Cardiac muscle cell (in vitro differentiated cells and primary cell): ENCODE data around the gene DLG2. TPM values are rescaled to one million over a fixed set of nuclear protein-coding genes. Genes with fewer than 3 reads are reported as not detected.

Experiments used
- DNase-seq, 2 donors: peaks; one replicate each; pipeline versions ENCODE4 v3.0.0 to v3.0.0-alpha.2; 2010 to 2017; ENCODE audit warnings: low read depth in 1 of 2, low spot score in 1 of 2
- H3K27ac ChIP-seq: fragments of 200-600 bp; sonication (generic); 2 replicates; pipeline ENCODE4 v1.5.1; 2016
- H3K27me3 ChIP-seq: fragments of 200-600 bp; sonication (generic); 2 replicates; pipeline ENCODE4 v1.6.0; 2016; ENCODE audit warnings: control low read depth
- H3K36me3 ChIP-seq: fragments of 200-600 bp; sonication (generic); 2 replicates; pipeline ENCODE4 v1.5.1; 2016; ENCODE audit warnings: control low read depth
- H3K4me1 ChIP-seq: fragments of 200-600 bp; sonication (generic); 2 replicates; pipeline ENCODE4 v1.8.1; 2017; ENCODE audit warnings: low read depth, mild to moderate bottlenecking, mixed run types
- H3K4me3 ChIP-seq: fragments of 200-600 bp; sonication (generic); 2 replicates; pipeline ENCODE4 v1.5.1; 2016; ENCODE audit warnings: mild to moderate bottlenecking
- H3K9me3 ChIP-seq: fragments of 200-600 bp; sonication (generic); 2 replicates; pipeline ENCODE4 v1.5.1; 2017; ENCODE audit warnings: low read depth, mild to moderate bottlenecking, control low read depth
- polyA plus RNA-seq: library from polyadenylated mRNA; unstranded; fragments of >200 nt; fragmentation: Nextera tagmentation; extraction: Ambion mirVana; gene quantifications from 2 replicates; pipeline ENCODE4 v1.2.1, GENCODE V29; 2016
- total RNA-seq: library from RNA; depleted of rRNA; stranded (reverse); fragments of >200 nt; gene quantifications from 2 replicates; pipeline ENCODE4 v1.2.3, GENCODE V29; 2016
- TF ChIP-seq, protein P1 (sequence below): IDR thresholded peaks from 2 replicates; pipeline ENCODE4 v1.5.1; 2012; ENCODE audit warnings: low read depth, mild to moderate bottlenecking, low read length

The DLG2 gene
- total and polyA plus RNA-seq, 2 experiments from 2014 or later, result 3.5 to 15.9 TPM

DNA sequence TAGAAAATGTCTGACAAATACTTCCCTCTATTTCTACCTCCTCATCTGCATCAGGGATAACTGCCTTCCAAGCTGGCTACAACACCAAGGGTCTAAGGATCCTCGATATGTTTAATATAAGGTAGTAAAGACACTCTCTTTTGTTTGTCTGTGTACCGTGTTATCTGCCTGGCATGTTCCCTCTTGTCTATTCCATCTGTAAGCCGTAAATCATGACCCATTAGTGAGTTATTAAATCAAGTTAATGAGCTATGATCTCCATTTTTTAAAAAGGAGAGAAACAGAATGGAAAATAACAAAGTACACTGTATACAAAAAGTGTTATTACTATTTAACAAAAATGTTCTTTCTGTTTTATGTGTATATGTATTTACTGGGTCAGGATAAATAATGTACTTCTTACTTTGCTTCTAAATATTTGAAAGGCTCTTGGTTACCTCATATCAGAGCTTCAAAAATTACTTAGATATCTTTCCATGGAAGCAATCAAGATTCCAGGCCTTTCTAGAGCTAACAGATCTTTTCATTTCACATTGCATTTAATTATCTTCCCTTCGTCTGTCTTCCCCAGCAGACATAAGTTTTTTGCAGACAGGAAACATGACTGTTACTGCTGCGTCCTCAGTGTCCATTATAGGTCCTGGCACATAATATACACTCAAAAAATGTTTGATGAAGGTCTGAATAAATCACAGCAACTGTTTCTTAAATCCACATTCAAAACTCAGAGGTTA, 1998.4 kb downstream of the DLG2 start:
- H3K36me3 ChIP-seq, result no peaks in the 10 kb centered on the region
- no peaks in the 10 kb centered on the region for H3K9me3 ChIP-seq
- H3K27me3 ChIP-seq, result no peaks in the 10 kb centered on the region
- no peak overlapping the region for H3K4me3 ChIP-seq
- TF ChIP-seq, protein P1, sequence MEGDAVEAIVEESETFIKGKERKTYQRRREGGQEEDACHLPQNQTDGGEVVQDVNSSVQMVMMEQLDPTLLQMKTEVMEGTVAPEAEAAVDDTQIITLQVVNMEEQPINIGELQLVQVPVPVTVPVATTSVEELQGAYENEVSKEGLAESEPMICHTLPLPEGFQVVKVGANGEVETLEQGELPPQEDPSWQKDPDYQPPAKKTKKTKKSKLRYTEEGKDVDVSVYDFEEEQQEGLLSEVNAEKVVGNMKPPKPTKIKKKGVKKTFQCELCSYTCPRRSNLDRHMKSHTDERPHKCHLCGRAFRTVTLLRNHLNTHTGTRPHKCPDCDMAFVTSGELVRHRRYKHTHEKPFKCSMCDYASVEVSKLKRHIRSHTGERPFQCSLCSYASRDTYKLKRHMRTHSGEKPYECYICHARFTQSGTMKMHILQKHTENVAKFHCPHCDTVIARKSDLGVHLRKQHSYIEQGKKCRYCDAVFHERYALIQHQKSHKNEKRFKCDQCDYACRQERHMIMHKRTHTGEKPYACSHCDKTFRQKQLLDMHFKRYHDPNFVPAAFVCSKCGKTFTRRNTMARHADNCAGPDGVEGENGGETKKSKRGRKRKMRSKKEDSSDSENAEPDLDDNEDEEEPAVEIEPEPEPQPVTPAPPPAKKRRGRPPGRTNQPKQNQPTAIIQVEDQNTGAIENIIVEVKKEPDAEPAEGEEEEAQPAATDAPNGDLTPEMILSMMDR, result no peak
- H3K4me1 ChIP-seq, result peaks cover 13% of the 10 kb centered on the region
- no peak overlapping the region for H3K27ac ChIP-seq
- DNase-seq, result no peak

DNA sequence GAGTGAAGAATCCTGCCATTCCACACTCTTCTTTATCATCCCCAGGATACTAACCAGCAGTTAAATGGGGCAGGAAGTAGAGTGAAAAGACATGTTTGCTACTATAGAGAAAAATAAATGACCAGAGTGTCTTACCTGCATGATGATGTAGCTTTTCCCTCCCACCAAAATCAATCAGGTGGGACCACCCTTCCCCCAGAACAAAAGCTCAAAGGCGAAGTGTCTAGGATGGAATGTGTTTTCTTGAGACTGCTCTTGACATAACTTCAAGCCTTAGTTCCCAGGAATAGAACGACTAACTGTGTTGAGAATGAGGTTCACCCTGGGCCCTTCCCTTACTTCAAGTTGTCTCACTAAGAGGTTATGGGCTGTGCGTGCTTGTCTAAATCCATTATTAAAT, 2001.8 kb downstream of the DLG2 start:
- H3K4me3 ChIP-seq, result no peak overlapping the region
- H3K36me3 ChIP-seq, result no peaks in the 10 kb centered on the region
- peaks cover 13% of the 10 kb centered on the region for H3K4me1 ChIP-seq
- no peaks in the 10 kb centered on the region for H3K27me3 ChIP-seq
- no peaks in the 10 kb centered on the region for H3K9me3 ChIP-seq
- DNase-seq, result no peak
- H3K27ac ChIP-seq, result no peak overlapping the region
- TF ChIP-seq, protein P1, result no peak

DNA sequence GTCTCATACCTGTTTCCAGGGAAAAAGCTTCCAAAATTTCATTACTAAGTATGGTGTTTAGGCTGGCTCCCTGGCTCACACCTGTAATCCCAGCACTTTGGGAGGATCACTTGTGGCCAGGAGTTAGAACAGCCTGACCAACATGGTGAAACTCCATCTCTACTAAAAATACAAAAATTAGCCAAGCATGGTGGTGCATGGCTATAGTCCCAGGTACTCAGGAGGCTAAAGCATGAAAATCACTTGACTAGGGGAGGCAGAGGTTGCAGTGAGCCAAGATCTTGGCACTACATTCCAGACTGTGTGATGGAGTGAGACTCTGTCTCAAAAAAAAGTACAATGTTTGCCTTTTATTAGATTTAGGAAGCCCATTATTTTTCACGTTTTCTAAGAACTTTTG, 2009.5 kb downstream of the DLG2 start:
- H3K27ac ChIP-seq, result no peak overlapping the region
- TF ChIP-seq, protein P1, result no peak
- H3K4me3 ChIP-seq, result no peak overlapping the region
- H3K4me1 ChIP-seq, result no peaks in the 10 kb centered on the region
- no peaks in the 10 kb centered on the region for H3K36me3 ChIP-seq
- no peaks in the 10 kb centered on the region for H3K9me3 ChIP-seq
- no peak for DNase-seq
- no peaks in the 10 kb centered on the region for H3K27me3 ChIP-seq

DNA sequence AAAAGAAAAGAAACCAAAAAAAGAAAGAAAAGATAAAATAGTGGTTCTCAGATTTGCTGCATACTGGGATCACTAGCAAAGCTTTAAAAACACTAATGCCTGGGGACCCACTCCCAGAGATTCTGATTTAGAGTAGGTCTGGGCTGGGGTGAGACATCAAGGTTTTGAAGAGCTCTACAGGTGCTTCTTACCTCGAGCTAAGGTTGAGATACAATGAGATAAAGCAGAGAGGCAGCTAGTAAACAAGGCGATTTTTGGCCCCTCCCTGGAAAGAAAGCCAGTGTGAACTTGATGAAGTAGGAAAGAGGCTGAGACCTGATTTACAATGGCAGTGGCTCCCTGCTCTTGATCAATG, 2013.4 kb downstream of the DLG2 start:
- Histone ChIP-seq H3K27ac (no peak overlapping the region), H3K4me1 (no peaks in the 10 kb centered on the region), H3K36me3 (no peaks in the 10 kb centered on the region), H3K9me3 (no peaks in the 10 kb centered on the region), H3K4me3 (no peak overlapping the region), H3K27me3 (no peaks in the 10 kb centered on the region)
- DNase-seq, result no peak
- TF ChIP-seq, protein P1, result no peak

DNA sequence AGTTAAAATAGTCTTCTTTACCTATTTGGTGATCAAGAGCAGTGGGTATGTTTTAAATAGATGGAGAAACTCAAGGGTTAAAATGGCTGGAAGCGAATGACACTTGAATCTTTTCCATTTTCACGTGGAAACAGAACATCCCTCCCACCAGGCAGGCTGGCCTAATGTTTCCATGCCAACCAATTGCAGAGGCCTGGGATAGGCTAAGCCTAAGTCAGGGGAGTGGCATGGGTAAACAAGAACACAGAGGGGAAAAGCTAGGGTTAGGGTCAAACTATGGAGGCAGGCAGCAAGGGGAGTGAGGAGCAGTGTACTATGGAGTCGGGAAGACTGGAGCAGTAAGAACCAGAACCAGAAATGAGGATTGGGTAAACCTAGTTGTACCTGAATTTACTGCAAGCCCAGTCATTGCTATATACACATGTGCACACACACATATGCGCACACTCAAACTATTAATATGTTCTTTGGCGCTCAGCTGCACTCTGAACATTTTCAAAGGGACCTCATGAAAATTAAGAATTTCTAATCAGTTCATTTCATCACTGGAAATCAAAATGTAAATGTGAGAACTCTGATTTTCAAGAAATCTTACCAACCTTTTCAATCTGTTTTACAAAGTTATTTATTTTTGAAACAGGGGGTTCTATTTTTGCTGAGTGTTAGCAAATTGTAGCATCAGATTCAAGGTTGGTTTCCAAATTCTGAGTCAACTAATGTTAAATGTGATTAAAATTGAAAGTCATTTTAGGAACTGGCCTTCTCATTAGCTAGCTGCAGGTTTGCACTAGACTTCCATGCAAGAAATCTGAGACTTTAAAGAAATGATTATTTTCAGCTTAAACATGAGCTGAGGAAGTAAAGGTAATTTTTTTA, 2014.0 kb downstream of the DLG2 start:
- no peak overlapping the region for H3K4me3 ChIP-seq
- H3K9me3 ChIP-seq, result no peaks in the 10 kb centered on the region
- DNase-seq, result no peak
- H3K4me1 ChIP-seq, result no peaks in the 10 kb centered on the region
- no peaks in the 10 kb centered on the region for H3K27me3 ChIP-seq
- H3K36me3 ChIP-seq, result no peaks in the 10 kb centered on the region
- no peak overlapping the region for H3K27ac ChIP-seq
- TF ChIP-seq, protein P1, result no peak
